Raji (cell line): Measurements from ENCODE around the gene NDUFA3.
A peak's percentile ranks its signal among the peaks of the same experiment; 100 is the strongest.

Experiments
- POLR2A ChIP-seq: IDR thresholded peaks from 2 replicates; pipeline ENCODE4 v1.6.1; 2011; ENCODE audit warnings: low read depth, low read length, control low read depth; ENCODE audit not compliant: insufficient read depth

Gene NDUFA3

DNA sequence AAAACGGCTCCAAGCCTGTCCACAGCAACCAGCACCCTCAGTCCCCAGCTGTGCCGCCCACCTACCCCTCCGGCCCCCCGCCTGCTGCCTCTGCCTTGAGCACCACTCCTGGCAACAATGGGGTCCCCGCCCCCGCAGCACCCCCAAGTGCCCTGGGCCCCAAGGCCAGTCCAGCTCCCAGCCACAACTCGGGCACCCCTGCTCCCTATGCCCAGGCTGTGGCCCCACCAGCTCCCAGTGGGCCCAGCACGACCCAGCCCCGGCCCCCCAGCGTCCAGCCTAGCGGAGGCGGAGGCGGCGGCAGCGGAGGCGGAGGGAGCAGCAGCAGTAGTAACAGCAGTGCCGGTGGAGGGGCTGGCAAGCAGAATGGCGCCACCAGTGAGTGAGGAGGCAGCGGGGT is 45.5 kb downstream of the NDUFA3 start:
- no peak for TF ChIP-seq POLR2A

DNA sequence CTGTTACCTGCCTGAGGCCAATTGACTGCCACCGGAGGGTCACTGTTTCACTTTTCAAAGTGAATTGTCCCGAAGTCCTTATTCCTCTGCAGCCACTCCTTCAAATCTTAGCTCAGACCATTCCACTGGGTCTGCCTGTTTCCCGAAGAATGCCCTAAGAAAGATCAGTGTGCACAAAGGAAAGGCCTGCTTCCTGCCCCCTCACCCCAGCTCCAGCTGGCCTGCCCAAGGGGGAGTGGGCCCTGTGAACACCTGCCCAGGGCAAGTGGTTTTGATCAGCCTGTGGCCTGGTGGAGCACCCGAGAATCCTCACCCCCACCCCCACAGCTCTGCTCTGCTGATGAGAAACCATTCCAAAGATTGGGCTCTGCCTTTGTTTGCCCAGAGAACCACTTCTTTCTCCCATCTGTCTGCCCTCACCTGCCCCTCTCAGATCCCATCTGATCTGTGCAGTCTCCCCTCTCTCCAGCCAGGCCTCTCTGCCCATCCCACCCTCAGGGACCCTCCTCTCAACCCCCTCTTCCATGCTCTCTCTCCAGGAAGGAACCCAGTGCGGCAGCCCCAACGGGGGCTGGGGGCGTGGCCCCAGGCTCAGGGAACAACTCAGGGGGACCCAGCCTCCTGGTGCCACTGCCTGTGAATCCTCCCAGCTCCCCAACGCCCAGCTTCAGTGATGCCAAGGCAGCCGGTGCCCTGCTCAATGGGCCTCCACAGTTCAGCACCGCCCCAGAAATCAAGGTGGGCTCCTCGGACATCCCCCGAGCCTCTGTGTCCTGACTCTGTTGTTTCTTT is 46.6 kb downstream of the NDUFA3 start:
- TF ChIP-seq POLR2A = no peak

DNA sequence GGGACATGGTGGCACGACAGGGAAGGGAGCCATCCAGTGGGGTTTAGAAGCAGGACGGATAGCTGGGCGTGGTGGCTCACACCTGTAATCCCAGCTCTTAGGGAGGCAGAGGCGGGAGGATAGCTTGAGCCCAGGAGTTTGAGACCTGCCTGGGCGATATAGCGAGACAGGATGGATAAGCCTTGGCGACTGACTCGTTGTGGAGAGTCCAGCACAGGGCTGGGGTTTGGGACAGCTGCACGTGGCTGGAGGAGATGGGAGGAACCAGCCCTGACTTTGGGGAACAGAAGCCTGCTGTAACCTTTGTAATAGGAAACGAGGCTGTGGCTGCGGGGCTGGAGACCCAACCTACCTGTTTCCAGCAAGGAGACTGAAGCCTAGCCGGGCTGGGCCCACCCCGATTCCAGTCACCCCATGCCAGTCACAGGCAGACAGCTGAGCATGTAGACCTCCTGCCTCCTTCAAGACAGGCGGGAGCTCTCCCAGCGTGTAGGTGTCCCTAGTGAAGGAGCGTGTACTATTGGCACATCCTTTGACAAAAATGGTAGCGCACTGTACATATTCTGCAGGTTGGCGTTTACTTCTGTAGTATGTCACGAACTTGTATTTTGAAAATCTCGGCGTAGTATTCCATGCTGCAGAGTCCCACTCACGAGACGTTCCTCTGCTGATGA is 48.8 kb downstream of the NDUFA3 start:
- no peak for TF ChIP-seq POLR2A

DNA sequence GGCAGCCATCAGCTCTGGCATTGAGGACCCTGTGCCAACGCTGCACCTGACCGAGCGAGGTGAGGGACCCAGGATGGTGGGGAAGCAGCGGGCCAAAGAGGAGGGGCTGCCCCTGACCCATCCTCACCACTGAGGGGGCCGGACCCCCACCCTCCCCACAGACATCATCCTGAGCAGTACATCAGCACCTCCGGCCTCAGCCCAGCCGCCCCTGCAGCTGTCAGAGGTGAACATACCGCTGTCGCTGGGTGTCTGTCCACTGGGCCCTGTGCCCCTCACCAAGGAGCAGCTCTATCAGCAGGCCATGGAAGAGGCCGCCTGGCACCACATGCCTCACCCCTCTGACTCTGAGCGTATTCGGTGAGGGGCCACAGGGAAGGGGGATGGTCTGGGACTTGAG is 49.6 kb downstream of the NDUFA3 start:
- TF ChIP-seq POLR2A = no peak

DNA sequence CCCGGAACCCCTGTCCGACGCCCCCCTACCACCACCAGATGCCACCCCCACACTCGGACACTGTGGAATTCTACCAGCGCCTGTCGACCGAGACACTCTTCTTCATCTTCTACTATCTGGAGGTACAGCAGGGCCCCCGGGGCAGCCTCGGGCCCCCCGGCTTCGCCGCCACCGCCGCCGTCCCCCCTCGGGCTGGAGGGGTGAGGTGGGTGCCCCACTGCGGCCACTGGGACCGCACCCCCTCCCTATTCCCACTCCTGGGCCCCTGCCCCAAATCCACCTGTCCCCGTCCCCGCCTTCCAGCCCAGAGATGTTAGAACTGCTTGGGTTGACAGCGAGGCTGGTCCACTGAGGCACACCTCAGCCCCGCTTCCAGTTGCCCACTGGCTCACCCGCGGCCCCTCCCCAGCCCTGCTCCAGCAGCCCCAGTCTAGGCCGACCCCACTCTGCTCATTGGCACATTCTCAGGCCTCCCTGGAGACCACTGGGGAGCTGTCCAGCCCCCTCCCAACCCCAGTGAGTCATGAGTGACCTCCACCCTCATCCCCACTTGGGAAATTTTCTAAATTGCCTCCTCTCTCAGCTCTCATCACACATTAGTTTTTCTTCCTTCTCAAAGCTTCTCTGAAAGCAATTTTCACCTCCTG is 50.3 kb downstream of the NDUFA3 start:
- TF ChIP-seq POLR2A = no peak

DNA sequence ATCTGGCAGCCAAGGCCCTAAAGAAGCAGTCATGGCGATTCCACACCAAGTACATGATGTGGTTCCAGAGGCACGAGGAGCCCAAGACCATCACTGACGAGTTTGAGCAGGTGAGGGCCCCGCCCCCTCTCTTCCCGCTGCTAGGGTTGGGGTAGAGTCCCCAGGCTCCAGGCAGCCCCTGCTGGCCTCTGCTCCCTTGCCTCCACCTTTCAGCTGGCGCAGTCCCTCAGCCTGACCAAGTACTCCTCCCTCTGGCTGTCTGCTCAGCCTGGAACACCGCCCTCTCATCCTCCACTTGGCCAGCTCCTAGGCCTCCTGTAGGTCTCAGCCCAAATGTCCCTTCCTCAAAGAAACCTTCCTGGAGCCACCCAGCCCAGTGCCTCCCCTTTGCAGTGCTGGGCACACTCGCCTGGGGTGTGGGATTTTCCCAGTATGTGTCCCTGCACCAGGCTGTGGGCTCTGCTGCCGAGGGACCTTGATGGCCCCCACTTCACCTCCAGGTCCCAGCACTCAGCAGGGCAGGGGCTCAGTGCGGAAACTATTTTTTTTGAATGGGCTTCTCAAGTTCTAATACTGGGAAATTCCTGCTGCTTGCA is 51.2 kb downstream of the NDUFA3 start:
- TF ChIP-seq POLR2A = 0 out of 2 replicates have a peak, but pooled peaks have one; percentile 13

DNA sequence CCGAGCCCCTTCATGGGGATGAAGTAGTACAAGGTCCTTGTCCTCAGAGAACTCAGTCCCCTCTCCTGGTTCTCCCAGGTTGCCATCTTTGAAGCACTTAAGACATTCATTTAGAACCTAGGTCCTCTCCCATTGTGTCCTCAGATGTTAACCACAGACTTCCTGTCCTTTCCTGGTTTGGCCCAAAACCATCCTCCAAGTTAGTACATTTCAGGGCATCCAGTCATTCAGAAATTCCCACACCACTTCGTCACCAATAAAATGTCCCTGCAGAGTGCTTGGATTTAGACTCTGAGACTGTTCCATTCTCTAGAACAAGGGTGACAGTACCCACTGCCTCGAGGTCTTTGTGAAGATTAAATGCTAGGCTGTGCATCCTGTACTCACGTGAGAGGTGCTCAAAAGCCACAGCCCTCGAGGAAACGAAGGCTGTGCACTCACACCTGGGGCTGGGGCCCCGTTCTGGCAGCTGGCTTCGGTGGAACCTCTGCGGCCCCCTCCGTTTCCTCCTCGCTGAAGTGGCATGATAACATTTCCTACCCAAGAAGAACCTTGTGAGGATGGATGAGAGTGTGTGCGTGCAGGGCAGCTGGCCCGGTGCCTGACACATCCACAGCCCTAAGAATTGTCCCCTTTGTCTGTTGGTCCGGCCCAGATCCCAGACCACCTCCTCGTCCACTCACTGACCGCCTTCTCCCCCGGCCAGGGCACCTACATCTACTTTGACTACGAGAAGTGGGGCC is 52.1 kb downstream of the NDUFA3 start:
- no peak for TF ChIP-seq POLR2A

DNA sequence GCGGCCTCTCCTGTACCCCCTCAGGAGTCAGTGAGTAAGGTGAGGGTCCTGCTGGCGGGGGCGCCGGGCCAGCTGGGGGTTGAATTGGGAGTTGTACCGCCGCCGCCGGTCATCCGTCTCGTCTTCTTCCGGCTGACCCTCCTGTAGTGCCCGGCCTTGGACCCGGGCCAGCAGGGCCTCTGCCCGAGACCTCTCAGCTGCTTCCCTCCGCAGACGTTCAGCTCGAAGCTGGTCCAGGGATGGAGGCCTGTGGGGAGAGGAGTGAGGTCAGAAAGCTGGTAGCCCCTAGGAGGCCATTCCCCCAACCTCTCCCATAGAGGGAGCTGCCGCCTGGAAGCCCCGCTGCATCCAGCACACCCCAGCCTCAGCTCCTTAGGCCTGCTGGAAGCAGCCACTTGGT is 53.0 kb downstream of the NDUFA3 start:
- TF ChIP-seq POLR2A = no peak

DNA sequence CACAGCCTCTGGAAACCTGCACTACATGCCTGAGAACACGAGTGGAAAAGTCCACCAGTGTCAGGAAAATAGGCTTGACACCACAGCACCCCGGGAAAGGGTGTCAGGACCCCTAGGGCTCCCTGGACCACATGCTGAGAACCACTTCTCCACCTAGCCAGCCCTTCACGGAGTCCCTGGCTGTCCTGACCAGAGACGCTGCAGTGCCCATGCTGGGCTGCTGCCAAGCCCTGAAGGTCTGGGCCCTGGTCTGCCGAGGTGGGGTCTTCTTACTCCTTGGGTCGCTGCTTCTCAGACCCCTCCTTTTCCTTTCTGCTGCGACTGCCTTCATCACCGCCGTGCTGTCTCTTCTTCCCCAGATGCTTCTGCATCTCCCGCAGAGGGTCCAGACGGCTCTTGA is 53.8 kb downstream of the NDUFA3 start:
- no peak for TF ChIP-seq POLR2A

DNA sequence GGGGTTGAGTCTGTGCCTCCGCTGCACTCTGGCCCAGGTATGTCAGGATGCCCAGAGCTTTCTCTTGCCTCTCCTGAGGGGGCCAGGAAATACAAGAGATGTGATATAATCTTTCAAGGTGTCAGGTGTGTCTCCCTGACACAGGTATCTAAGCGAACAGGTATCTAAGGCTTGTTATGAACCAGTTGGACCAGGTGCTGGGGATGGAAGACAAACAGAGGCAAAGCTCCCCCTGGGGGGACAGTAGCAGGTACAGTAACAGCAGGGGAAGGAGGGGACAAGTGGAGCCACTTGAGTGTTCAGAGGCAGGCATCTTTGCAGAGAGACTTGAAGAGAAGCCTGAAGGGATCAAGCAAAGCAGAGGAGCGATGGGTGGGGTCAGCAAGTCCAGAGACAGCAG is 54.3 kb downstream of the NDUFA3 start:
- TF ChIP-seq POLR2A = no peak
